Measurements from ENCODE around the gene PNMA8B.

PNMA8B gene

GRCh38 chr19:46441866-46442265, 53.8 kb downstream of the PNMA8B start:
- H3K27ac ChIP-seq (ENCODE audit: low read depth, low read length, severe bottlenecking): no peak overlapping the region
- no peaks in the 10 kb centered on the region for H3K36me3 ChIP-seq (ENCODE audit: control insufficient read depth, insufficient read depth, low read length)
- no CpG with 5 or more reads among the region's 1 CpG for WGBS, 2 experiments (ENCODE audit: insufficient coverage in 2 of 2)
- H3K4me3 ChIP-seq (ENCODE audit: extremely low read depth, insufficient read depth, low read length, poor library complexity, severe bottlenecking): no peak overlapping the region
- no peaks in the 10 kb centered on the region for H3K4me1 ChIP-seq (ENCODE audit: control insufficient read depth, insufficient read depth, low read length, poor library complexity, severe bottlenecking)
- H3K9me3 ChIP-seq (ENCODE audit: control insufficient read depth, low read length): no peaks in the 10 kb centered on the region

All from mesodermal cell (in vitro differentiated cells).